Osteoblast (primary cell): ENCODE results near the gene STAT6. TPM values are rescaled to one million over a fixed set of nuclear protein-coding genes. Genes with fewer than 3 reads are reported as not detected.

ENCODE experiments used
- DNase-seq: peaks from one replicate; pipeline ENCODE4 v3.0.0; 2011; ENCODE audit warnings: low spot score, mixed read lengths; ENCODE audit not compliant: insufficient read length; ENCODE audit errors: missing footprints
- H2AFZ ChIP-seq: 2 replicates; pipeline ENCODE4 v1.6.0; 2011; ENCODE audit warnings: mild to moderate bottlenecking, low read length
- H3K27ac ChIP-seq: 2 replicates; pipeline ENCODE4 v1.5.1; 2011; ENCODE audit warnings: mild to moderate bottlenecking, low read depth, low read length, moderate library complexity
- H3K27me3 ChIP-seq: 2 replicates; pipeline ENCODE4 v1.6.0; 2012; ENCODE audit warnings: mild to moderate bottlenecking, control low read depth, inconsistent platforms, low read length, moderate library complexity; ENCODE audit not compliant: insufficient read depth
- H3K36me3 ChIP-seq: 2 replicates; pipeline ENCODE4 v1.5.1; 2011; ENCODE audit warnings: mild to moderate bottlenecking, low read length, control low read depth, moderate library complexity; ENCODE audit not compliant: insufficient read depth
- H3K4me1 ChIP-seq: 2 replicates; pipeline ENCODE4 v1.5.1; 2011; ENCODE audit warnings: mild to moderate bottlenecking, low read length, control low read depth, moderate library complexity; ENCODE audit not compliant: insufficient read depth
- H3K4me2 ChIP-seq: 2 replicates; pipeline ENCODE4 v1.6.0; 2011; ENCODE audit warnings: mild to moderate bottlenecking, low read length; ENCODE audit not compliant: insufficient read depth
- H3K4me3 ChIP-seq: fragments of 200-600 bp; sonication (generic); 3 replicates; pipeline ENCODE4 v1.5.1; 2012; ENCODE audit warnings: mild to moderate bottlenecking, low read length, inconsistent platforms; ENCODE audit not compliant: insufficient read depth
- H3K79me2 ChIP-seq: 2 replicates; pipeline ENCODE4 v1.6.0; 2012; ENCODE audit warnings: mild to moderate bottlenecking, low read length, control low read depth, inconsistent platforms; ENCODE audit not compliant: insufficient read depth
- H3K9me3 ChIP-seq: 2 replicates; pipeline ENCODE4 v1.5.1; 2011; ENCODE audit warnings: low read depth, low read length, control low read depth
- H4K20me1 ChIP-seq: 2 replicates; pipeline ENCODE4 v1.6.0; 2012; ENCODE audit warnings: mild to moderate bottlenecking, low read length, control low read depth; ENCODE audit not compliant: insufficient read depth
- total RNA-seq: library from RNA; depleted of rRNA; stranded (reverse); fragments of >200 nt; gene quantifications from 2 replicates; pipeline ENCODE4 v1.2.3, GENCODE V29; 2012
- TF ChIP-seq, protein P1 (sequence below): IDR thresholded peaks from 2 replicates; pipeline ENCODE4 v1.5.1; 2011; ENCODE audit warnings: mild to moderate bottlenecking, low read depth, low read length, moderate library complexity; ENCODE audit errors: extremely low read depth

The STAT6 gene
- total RNA-seq, 1 donor: 167 TPM

DNA sequence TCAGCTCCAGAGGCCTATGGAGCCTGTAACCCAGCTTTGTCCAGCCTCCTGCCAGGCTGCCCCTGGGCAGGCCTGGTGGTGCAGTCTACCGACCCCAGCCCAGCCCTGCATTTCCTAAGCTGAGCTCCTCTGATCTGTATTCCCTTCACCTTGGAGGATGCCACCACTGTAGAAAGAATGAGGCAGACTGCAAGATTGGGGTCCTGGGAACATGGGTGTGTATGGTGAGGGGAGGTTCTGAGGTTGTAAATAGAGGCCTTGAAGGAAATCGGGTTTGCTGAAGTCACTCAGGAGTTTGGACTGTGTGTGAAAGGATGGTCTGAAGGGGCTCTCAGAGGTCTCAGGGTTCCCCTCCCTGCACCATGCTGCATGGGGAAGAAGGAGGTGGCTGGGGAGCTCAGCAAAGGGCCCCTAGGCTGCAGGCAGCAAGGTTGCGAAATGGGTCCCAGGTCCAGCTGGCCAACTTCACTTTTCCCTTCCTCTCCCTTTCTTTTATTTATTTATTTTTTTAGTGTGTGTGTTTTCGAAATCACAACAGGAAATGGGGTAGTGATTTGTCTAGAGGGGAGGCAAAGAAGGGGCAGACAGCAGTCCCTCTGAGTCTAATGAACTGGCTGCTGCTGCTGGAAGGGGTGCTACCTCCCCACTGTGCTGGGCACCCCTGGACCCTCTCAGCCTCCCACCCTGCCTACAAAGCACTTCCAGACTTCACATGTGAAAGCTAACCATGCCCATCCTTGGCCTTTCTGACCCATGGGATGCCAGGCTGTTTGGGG, 37.5 kb upstream of the STAT6 start:
- peaks cover 79% of the 10 kb centered on the region for H3K36me3 ChIP-seq
- DNase-seq: peak; percentile 62
- peaks cover 79% of the 10 kb centered on the region for H4K20me1 ChIP-seq
- H3K4me1 ChIP-seq: peaks cover 84% of the 10 kb centered on the region
- H3K4me2 ChIP-seq: peak overlapping the region; percentile 54
- H3K27ac ChIP-seq: peak overlapping the region; percentile 85
- no peak overlapping the region for H2AFZ ChIP-seq
- peaks cover 83% of the 10 kb centered on the region for H3K79me2 ChIP-seq
- peak overlapping the region; percentile 27 for H3K4me3 ChIP-seq
- H3K27me3 ChIP-seq: no peaks in the 10 kb centered on the region
- TF ChIP-seq, protein P1, sequence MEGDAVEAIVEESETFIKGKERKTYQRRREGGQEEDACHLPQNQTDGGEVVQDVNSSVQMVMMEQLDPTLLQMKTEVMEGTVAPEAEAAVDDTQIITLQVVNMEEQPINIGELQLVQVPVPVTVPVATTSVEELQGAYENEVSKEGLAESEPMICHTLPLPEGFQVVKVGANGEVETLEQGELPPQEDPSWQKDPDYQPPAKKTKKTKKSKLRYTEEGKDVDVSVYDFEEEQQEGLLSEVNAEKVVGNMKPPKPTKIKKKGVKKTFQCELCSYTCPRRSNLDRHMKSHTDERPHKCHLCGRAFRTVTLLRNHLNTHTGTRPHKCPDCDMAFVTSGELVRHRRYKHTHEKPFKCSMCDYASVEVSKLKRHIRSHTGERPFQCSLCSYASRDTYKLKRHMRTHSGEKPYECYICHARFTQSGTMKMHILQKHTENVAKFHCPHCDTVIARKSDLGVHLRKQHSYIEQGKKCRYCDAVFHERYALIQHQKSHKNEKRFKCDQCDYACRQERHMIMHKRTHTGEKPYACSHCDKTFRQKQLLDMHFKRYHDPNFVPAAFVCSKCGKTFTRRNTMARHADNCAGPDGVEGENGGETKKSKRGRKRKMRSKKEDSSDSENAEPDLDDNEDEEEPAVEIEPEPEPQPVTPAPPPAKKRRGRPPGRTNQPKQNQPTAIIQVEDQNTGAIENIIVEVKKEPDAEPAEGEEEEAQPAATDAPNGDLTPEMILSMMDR: no peak
- no peaks in the 10 kb centered on the region for H3K9me3 ChIP-seq

DNA sequence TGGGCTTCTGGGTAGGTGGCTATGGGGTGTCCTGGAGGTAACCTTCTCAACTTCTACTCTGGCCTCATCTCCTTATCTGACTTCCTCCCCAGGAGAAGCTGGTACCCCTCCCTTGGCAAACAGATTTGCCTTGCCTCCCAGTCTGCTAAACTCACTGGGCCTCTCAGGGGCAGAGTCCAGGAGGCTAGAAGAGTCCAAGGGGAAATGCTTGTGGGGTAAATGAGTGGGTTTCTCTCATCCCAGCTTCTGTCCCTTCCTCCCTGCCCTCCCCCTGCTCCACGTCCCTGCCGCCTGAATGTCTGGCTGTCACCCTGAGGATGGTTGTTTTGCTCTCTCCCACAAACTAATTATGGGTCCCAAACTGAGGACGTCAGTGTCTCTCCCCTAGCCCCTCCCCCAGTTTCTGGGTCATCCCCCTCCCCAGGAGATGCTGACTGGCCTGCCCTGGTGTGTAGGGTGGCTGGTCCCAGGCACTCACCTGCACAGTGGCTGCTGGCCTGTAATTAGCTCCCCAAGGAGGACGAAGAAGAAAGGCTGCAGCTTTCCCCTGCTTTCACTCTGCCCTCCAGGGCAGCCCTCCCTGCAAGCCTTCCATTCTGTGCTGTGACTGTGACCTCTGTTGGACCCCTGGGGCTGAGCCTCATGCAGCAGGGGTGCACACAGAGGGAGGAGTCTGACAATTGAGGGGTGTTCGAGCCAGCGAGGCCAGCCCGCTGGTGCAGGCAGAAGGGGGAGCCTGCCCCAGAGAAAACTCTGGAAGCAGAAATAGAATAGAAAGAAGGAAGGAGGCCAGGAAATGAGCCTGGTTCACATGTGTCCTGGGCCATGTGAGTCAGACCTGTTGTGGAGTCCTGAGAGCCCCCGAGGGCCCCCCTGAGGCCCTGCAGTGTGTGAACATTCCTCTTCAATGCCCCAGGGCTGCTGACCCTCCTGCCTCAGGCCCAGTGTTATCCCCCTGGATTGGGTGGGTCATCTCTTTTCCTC, 36.1 kb upstream of the STAT6 start, which contains the start of gene LRP1-AS:
LRP1-AS (minus strand) TSS at position 659 of the 984 bp plus-strand sequence.
- peaks cover 85% of the 10 kb centered on the region for H3K36me3 ChIP-seq
- TF ChIP-seq, protein P1: no peak
- peak within 1 kb of the TSS; percentile 12 for H3K4me3 ChIP-seq
- H3K4me2 ChIP-seq: peak within 1 kb of the TSS; percentile 54
- peak; percentile 87 for DNase-seq
- H3K27me3 ChIP-seq: no peaks in the 10 kb centered on the region
- peaks cover 78% of the 10 kb centered on the region for H4K20me1 ChIP-seq
- H3K79me2 ChIP-seq: peaks cover 85% of the 10 kb centered on the region
- H3K4me1 ChIP-seq: peaks cover 78% of the 10 kb centered on the region
- no peaks in the 10 kb centered on the region for H3K9me3 ChIP-seq
- H2AFZ ChIP-seq: no peak within 1 kb of the TSS
- peak within 1 kb of the TSS; percentile 85 for H3K27ac ChIP-seq

- Histone ChIP-seq H3K9me3 (no peaks in the 10 kb centered on the region), H3K27ac (peak overlapping the region; percentile 85), H3K79me2 (peaks cover 91% of the 10 kb centered on the region), H3K4me2 (no peak overlapping the region), H3K27me3 (no peaks in the 10 kb centered on the region), H2AFZ (no peak overlapping the region), H3K4me3 (no peak overlapping the region), H3K4me1 (peaks cover 70% of the 10 kb centered on the region), H4K20me1 (peaks cover 77% of the 10 kb centered on the region), H3K36me3 (peaks cover 92% of the 10 kb centered on the region)
- DNase-seq: peak; percentile 63
- TF ChIP-seq, protein P1: no peak
Observed at GRCh38 chr12:57146092-57146491, 34.9 kb upstream of the STAT6 start.
